Fibroblast of lung (primary cell): ENCODE measurements around the gene INSYN2A. TPM values are rescaled to one million over a fixed set of nuclear protein-coding genes. Genes with fewer than 3 reads are reported as not detected.
A peak's percentile ranks its signal among the peaks of the same experiment; 100 is the strongest.

Source experiments
- DNase-seq, 2 donors: peaks; one replicate each; pipeline versions ENCODE4 v3.0.0 to v3.0.0-alpha.2; 2010; ENCODE audit warnings: low read depth in 2 of 2
- H2AFZ ChIP-seq: 2 replicates; pipeline ENCODE4 v1.5.1; 2012; ENCODE audit warnings: low read length, control low read depth, inconsistent platforms
- H3K27ac ChIP-seq: 2 replicates; pipeline ENCODE4 v1.5.1; 2011; ENCODE audit warnings: low read length, control low read depth; ENCODE audit not compliant: insufficient read depth
- H3K27me3 ChIP-seq: 2 replicates; pipeline ENCODE4 v1.5.1; 2011; ENCODE audit warnings: mild to moderate bottlenecking, low read length; ENCODE audit not compliant: control insufficient read depth, insufficient read depth
- H3K36me3 ChIP-seq: 2 replicates; pipeline ENCODE4 v1.5.1; 2011; ENCODE audit warnings: low read length; ENCODE audit not compliant: control insufficient read depth, insufficient read depth
- H3K4me1 ChIP-seq: 2 replicates; pipeline ENCODE4 v1.5.1; 2011; ENCODE audit warnings: low read length; ENCODE audit not compliant: control insufficient read depth, insufficient read depth; ENCODE audit errors: extremely low read depth
- H3K4me2 ChIP-seq: 2 replicates; pipeline ENCODE4 v1.5.1; 2011; ENCODE audit warnings: low read length, control low read depth; ENCODE audit not compliant: insufficient read depth; ENCODE audit errors: extremely low read depth
- H3K4me3 ChIP-seq, 4 experiments: fragments of 200-600 bp in 1 of 4; sonication (generic) in 1 of 4; replicated peaks in 1 of 4; 2 replicates each; pipeline ENCODE4 v1.5.1; 2011 to 2016; ENCODE audit warnings: low read length in 4 of 4, low read depth in 3 of 4, mild to moderate bottlenecking in 3 of 4, control low read depth in 2 of 4, inconsistent platforms in 1 of 4, mixed read lengths in 1 of 4; ENCODE audit not compliant: insufficient read depth in 1 of 4; ENCODE audit errors: control extremely low read depth in 1 of 4
- H3K79me2 ChIP-seq: 2 replicates; pipeline ENCODE4 v1.5.1; 2012; ENCODE audit warnings: mild to moderate bottlenecking, low read length, inconsistent platforms; ENCODE audit not compliant: control insufficient read depth, insufficient read depth
- H3K9ac ChIP-seq: 2 replicates; pipeline ENCODE4 v1.5.1; 2011; ENCODE audit warnings: mild to moderate bottlenecking, low read length, control low read depth; ENCODE audit not compliant: insufficient read depth
- H3K9me3 ChIP-seq: 2 replicates; pipeline ENCODE4 v1.5.1; 2012; ENCODE audit warnings: low read depth, low read length; ENCODE audit not compliant: control insufficient read depth, insufficient read depth
- H4K20me1 ChIP-seq: 2 replicates; pipeline ENCODE4 v1.5.1; 2011; ENCODE audit warnings: low read length; ENCODE audit not compliant: control insufficient read depth, insufficient read depth; ENCODE audit errors: extremely low read depth
- CTCF ChIP-seq, 2 donors: IDR thresholded peaks in 1 of 2; conservative IDR thresholded peaks in 1 of 2; 1 replicate in 1 of 2; 2 replicates in 1 of 2; pipeline ENCODE4 v1.5.1; 2011 to 2012; ENCODE audit warnings: low read length in 2 of 2, control low read depth in 1 of 2, inconsistent platforms in 1 of 2, low read depth in 1 of 2, mild to moderate bottlenecking in 1 of 2
- EZH2 ChIP-seq: IDR thresholded peaks from 2 replicates; pipeline ENCODE4 v1.5.1; 2012; ENCODE audit warnings: low read length, control low read depth, mild to moderate bottlenecking; ENCODE audit errors: missing control alignments
- polyA plus RNA-seq, 2 donors: library from polyadenylated mRNA; depleted of rRNA in 1 of 2; stranded (reverse) in 1 of 2; unstranded in 1 of 2; fragments of >200 nt; gene quantifications; 2 replicates each; pipeline ENCODE4 v1.2.1, GENCODE V29; 2011 to 2012; ENCODE audit warnings: missing spikeins in 1 of 2
- total RNA-seq: library from RNA; depleted of rRNA; stranded (reverse); fragments of >200 nt; gene quantifications from 2 replicates; pipeline ENCODE4 v1.2.1, GENCODE V29; 2014

Gene INSYN2A
- total and polyA plus RNA-seq, 2 donors (not counting 1 experiment from before 2014, with no cell fraction given) = 0.05 to 0.66 TPM

GRCh38 chr10:127157089-127157488 is 39.3 kb downstream of the INSYN2A start:
- H3K27me3 ChIP-seq = no peaks in the 10 kb centered on the region
- TF ChIP-seq CTCF (conservative IDR thresholded peaks at IDR 0.05 in 1 of 2, IDR thresholded peaks at IDR 0.05 in 1 of 2; ENCODE audit: low read depth in 1 of 2, low read length in 2 of 2) (no peak), EZH2 (no peak)
- H3K36me3 ChIP-seq = no peaks in the 10 kb centered on the region
- no peaks in the 10 kb centered on the region for H4K20me1 ChIP-seq
- H2AFZ ChIP-seq = no peak overlapping the region
- H3K27ac ChIP-seq = no peak overlapping the region
- no peak overlapping the region for H3K9ac ChIP-seq
- H3K4me3 ChIP-seq = no peak overlapping the region
- no peak overlapping the region for H3K4me2 ChIP-seq
- H3K9me3 ChIP-seq = no peaks in the 10 kb centered on the region
- H3K4me1 ChIP-seq = peaks cover 7% of the 10 kb centered on the region
- DNase-seq = no peak
- H3K79me2 ChIP-seq = no peaks in the 10 kb centered on the region

- Histone ChIP-seq H3K79me2 (no peaks in the 10 kb centered on the region), H2AFZ (no peak overlapping the region), H3K4me2 (no peak overlapping the region), H3K27me3 (no peaks in the 10 kb centered on the region), H3K9ac (no peak overlapping the region), H4K20me1 (no peaks in the 10 kb centered on the region), H3K4me3 (no peak overlapping the region), H3K27ac (no peak overlapping the region), H3K36me3 (no peaks in the 10 kb centered on the region), H3K9me3 (no peaks in the 10 kb centered on the region), H3K4me1 (peaks cover 10% of the 10 kb centered on the region)
- DNase-seq = peak; percentile 27 to 70
- TF ChIP-seq CTCF (conservative IDR thresholded peaks at IDR 0.05 in 1 of 2, IDR thresholded peaks at IDR 0.05 in 1 of 2; ENCODE audit: low read depth in 1 of 2, low read length in 2 of 2) = no peak
- TF ChIP-seq EZH2 = no peak
Observed at GRCh38 chr10:127154831-127155620, 41.4 kb downstream of the INSYN2A start.

GRCh38 chr10:127153181-127153580 is 43.2 kb downstream of the INSYN2A start:
- Histone ChIP-seq H3K27ac (no peak overlapping the region), H2AFZ (no peak overlapping the region), H3K4me1 (peaks cover 19% of the 10 kb centered on the region), H3K4me3 (no peak overlapping the region), H4K20me1 (no peaks in the 10 kb centered on the region), H3K27me3 (no peaks in the 10 kb centered on the region), H3K79me2 (no peaks in the 10 kb centered on the region), H3K9ac (no peak overlapping the region), H3K36me3 (no peaks in the 10 kb centered on the region), H3K9me3 (no peaks in the 10 kb centered on the region), H3K4me2 (peak overlapping the region; percentile 25)
- TF ChIP-seq EZH2 (no peak), CTCF (conservative IDR thresholded peaks at IDR 0.05 in 1 of 2, IDR thresholded peaks at IDR 0.05 in 1 of 2; ENCODE audit: low read depth in 1 of 2, low read length in 2 of 2) (no peak)
- peak; percentile 31 to 85 for DNase-seq
